ENCODE measurements around the gene RGP1. TPM values are rescaled to one million over a fixed set of nuclear protein-coding genes. Genes with fewer than 3 reads are reported as not detected.

RGP1 gene
- total and polyA plus RNA-seq, 9 of the 15 experiments (the other 6 are each of a cell fraction or from before 2014, with no cell fraction given) = 0.42 to 13.8 (median 6.7) TPM

DNA sequence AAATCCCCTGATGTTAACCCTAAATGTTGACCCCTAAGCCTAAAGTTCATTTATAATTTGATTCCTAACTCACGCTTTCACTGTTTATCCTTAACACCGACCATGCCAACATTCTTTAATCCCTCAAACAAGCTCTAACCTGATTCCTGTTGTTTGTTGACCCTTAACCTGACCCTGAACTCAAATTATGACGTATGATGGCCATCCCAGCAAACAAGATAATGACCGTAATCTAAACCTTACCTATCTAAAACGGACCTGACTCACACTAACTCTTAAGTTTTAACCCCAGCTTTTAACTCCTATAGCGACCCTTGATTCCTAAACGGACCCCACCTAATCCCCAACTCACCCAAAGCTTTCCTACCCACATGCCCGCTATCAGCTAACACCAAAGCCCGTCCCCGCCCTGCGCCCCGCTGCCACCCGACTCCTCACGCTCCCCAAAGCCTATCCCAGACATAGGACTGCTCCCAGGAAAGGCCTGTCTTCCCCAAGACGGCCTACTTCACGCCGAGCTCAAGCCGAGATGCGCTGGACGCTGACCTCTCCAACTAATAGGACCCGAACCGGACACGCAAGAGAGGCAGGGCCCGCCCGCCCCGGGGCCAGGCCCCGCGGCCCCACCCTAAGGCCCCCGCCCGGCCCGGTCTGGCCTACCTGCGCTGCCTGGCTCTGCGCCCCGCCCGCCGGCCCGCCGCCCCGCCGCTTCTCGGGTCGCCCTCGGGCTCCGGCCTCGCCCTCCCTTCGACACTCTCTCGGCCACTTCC, 17.5 kb upstream of the RGP1 start (continued):
- TF ChIP-seq ZFP30 (CRISPR knock-in tag; IDR thresholded peaks at IDR 0.05; ENCODE audit: borderline replicate concordance) = no peak
- no peak for TF ChIP-seq ZC3H11A (IDR thresholded peaks at IDR 0.05; ENCODE audit: low read depth, low read length)
- no peak for TF ChIP-seq SMAD1 (IDR thresholded peaks at IDR 0.05; ENCODE audit: low read depth, low read length, partially characterized antibody)
- TF ChIP-seq EZH2 (IDR thresholded peaks at IDR 0.05; ENCODE audit: borderline replicate concordance, low read depth, low read length) = no peak
- no peak for TF ChIP-seq RBM17 (IDR thresholded peaks at IDR 0.05; ENCODE audit: borderline replicate concordance, low read depth, low read length)
- no peak for TF ChIP-seq SRSF1 (IDR thresholded peaks at IDR 0.05; ENCODE audit: low read depth, low read length)
- TF ChIP-seq MTF1 (CRISPR knock-in tag; IDR thresholded peaks at IDR 0.05; ENCODE audit: borderline replicate concordance) = no peak
- TF ChIP-seq, protein P1, sequence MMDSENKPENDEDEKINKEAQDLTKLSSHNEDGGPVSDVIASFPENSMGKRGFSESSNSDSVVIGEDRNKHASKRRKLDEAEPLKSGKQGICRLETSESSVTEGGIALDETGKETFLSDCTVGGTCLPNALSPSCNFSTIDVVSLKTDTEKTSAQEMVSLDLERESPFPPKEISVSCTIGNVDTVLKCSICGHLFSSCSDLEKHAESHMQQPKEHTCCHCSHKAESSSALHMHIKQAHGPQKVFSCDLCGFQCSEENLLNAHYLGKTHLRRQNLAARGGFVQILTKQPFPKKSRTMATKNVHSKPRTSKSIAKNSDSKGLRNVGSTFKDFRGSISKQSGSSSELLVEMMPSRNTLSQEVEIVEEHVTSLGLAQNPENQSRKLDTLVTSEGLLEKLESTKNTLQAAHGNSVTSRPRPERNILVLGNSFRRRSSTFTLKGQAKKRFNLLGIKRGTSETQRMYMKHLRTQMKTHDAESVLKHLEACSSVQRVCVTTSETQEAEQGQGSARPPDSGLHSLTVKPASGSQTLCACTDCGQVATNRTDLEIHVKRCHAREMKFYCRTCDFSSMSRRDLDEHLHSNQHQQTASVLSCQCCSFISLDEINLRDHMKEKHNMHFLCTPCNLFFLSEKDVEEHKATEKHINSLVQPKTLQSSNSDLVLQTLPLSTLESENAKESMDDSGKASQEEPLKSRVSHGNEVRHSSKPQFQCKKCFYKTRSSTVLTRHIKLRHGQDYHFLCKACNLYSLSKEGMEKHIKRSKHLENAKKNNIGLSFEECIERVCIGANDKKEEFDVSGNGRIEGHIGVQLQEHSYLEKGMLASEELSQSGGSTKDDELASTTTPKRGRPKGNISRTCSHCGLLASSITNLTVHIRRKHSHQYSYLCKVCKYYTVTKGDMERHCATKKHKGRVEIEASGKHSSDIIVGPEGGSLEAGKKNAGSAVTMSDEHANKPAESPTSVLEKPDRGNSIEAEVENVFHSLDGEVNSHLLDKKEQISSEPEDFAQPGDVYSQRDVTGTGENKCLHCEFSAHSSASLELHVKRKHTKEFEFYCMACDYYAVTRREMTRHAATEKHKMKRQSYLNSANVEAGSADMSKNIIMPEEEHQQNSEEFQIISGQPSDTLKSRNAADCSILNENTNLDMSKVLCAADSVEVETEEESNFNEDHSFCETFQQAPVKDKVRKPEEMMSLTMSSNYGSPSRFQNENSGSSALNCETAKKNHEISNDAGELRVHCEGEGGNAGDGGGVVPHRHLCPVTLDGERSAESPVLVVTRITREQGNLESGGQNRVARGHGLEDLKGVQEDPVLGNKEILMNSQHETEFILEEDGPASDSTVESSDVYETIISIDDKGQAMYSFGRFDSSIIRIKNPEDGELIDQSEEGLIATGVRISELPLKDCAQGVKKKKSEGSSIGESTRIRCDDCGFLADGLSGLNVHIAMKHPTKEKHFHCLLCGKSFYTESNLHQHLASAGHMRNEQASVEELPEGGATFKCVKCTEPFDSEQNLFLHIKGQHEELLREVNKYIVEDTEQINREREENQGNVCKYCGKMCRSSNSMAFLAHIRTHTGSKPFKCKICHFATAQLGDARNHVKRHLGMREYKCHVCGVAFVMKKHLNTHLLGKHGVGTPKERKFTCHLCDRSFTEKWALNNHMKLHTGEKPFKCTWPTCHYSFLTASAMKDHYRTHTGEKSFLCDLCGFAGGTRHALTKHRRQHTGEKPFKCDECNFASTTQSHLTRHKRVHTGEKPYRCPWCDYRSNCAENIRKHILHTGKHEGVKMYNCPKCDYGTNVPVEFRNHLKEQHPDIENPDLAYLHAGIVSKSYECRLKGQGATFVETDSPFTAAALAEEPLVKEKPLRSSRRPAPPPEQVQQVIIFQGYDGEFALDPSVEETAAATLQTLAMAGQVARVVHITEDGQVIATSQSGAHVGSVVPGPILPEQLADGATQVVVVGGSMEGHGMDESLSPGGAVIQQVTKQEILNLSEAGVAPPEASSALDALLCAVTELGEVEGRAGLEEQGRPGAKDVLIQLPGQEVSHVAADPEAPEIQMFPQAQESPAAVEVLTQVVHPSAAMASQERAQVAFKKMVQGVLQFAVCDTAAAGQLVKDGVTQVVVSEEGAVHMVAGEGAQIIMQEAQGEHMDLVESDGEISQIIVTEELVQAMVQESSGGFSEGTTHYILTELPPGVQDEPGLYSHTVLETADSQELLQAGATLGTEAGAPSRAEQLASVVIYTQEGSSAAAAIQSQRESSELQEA (IDR thresholded peaks at IDR 0.05; ENCODE audit: low read depth) = no peak
- no peak for TF ChIP-seq NCOA4 (IDR thresholded peaks at IDR 0.05; ENCODE audit: partially characterized antibody)
- TF ChIP-seq RBM14 (IDR thresholded peaks at IDR 0.05; ENCODE audit: borderline replicate concordance, insufficient read depth, low read depth, low read length) = no peak
- no peak for TF ChIP-seq ZNF445 (CRISPR knock-in tag; IDR thresholded peaks at IDR 0.05; ENCODE audit: low read depth)
- no peak for TF ChIP-seq HNRNPLL (IDR thresholded peaks at IDR 0.05; ENCODE audit: low read depth, low read length, poor library complexity, severe bottlenecking)
- TF ChIP-seq HNRNPL (IDR thresholded peaks at IDR 0.05; ENCODE audit: low read depth, low read length) = no peak
- TF ChIP-seq SPI1 (IDR thresholded peaks at IDR 0.05; ENCODE audit: borderline replicate concordance, low read depth, low read length) = no peak
- TF ChIP-seq CBFA2T2 (conservative IDR thresholded peaks at IDR 0.05) = peak; percentile 39
- TF ChIP-seq DACH1 (IDR thresholded peaks at IDR 0.05; ENCODE audit: partially characterized antibody) = no peak
- peak; percentile 53; the same call in 1 of the 2 replicates for TF ChIP-seq ATF7 (IDR thresholded peaks at IDR 0.05)
- TF ChIP-seq ARNT (IDR thresholded peaks at IDR 0.05) = no peak
- no peak for TF ChIP-seq NRF1 (conservative IDR thresholded peaks at IDR 0.05 in 1 of 2, IDR thresholded peaks at IDR 0.05 in 1 of 2)
- TF ChIP-seq MAFK (IDR thresholded peaks at IDR 0.05; ENCODE audit: low read length) = no peak
- peak; percentile 55; the same call in 1 of the 2 replicates for TF ChIP-seq ZEB2 (IDR thresholded peaks at IDR 0.05)
